Measurements from ENCODE around the gene GNB3.

DNA sequence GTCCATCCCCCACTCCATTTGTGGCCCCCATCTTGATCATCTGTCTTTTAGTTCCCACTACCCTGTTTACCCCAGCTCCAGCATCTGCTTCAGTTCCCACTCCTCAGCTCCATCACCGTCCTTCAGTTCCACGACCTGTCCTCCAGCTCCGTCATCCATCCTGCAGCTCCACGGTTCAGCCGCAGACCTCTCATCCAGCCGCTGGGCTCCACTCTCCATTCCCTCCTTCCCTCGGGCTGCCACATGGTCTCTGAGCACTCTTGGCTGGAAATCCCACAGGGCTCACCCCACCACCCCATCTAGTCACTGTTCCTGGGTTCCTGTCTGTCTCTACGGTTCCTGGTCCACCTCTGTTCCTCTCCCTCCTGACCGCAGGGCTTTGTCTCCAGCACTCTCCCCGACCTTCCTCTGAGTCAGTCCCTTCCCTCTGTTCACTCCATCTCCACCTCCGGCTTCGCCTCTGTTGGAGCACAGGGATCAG, 15.8 kb upstream of the GNB3 start:
- TF ChIP-seq, protein P1, sequence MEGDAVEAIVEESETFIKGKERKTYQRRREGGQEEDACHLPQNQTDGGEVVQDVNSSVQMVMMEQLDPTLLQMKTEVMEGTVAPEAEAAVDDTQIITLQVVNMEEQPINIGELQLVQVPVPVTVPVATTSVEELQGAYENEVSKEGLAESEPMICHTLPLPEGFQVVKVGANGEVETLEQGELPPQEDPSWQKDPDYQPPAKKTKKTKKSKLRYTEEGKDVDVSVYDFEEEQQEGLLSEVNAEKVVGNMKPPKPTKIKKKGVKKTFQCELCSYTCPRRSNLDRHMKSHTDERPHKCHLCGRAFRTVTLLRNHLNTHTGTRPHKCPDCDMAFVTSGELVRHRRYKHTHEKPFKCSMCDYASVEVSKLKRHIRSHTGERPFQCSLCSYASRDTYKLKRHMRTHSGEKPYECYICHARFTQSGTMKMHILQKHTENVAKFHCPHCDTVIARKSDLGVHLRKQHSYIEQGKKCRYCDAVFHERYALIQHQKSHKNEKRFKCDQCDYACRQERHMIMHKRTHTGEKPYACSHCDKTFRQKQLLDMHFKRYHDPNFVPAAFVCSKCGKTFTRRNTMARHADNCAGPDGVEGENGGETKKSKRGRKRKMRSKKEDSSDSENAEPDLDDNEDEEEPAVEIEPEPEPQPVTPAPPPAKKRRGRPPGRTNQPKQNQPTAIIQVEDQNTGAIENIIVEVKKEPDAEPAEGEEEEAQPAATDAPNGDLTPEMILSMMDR (IDR thresholded peaks at IDR 0.05) = no peak
- no peak for TF ChIP-seq POLR2A (IDR thresholded peaks at IDR 0.05)

Data from thyroid gland (tissue), 4 donors.